ENCODE measurements around the gene FADS1.

FADS1 gene

DNA sequence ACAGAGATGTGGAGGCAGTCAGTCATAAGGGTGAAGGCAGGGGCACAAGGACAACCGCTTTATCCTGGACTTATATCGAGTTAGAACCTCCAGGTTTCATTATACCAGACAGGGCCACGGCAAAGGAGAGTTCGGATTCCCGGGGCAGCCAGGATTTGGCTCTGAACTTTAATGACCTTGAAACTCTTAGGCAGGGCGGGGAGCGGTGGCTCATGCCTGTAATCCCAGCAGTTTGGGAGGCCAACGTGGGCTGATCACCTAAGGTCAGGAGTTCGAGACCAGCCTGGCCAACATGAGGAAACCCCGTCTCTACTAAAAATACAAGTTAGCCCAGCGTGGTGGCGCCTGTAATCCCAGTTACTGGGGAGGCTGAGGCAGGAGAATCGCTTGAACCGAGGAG, 65.4 kb downstream of the FADS1 start:
- peaks cover 48% of the 10 kb centered on the region for H3K4me1 ChIP-seq (ENCODE audit: insufficient read depth, low read length)
- no peaks in the 10 kb centered on the region for H3K9me3 ChIP-seq (ENCODE audit: control insufficient read depth, insufficient read depth, low read length)
- no peaks in the 10 kb centered on the region for H3K36me3 ChIP-seq (ENCODE audit: insufficient read depth, low read length)
- H3K9ac ChIP-seq (ENCODE audit: low read depth, low read length): no peak overlapping the region

DNA sequence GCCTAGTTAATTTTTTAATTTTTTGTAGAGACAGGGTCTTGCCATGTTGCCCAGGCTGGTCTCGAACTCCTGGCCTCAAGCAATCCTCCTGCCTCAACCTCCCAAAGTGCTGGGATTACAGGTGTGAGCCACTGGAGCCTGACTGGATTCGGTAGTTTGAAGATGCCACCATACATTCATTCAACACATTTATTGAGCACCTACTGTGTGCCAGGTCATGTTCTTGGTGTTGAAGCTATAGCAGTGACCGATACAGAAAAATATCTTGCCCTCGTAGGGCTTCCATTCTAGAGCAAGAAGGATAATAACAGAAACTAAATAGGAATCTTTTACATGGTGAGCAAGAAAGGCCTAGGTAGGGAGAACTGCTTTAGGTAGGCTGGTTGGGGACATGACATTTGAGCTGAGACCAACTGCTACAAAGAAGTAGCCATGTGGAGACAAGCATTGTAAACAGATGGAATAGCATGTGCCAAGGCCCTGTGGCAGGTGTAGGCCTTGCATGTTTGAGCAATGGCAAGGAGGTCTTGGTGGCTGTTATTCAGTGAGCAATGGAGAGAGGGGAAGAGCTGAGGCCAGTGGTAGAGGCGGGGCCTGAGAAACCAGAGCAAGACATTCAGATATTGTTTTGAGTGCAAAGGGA, 66.1 kb downstream of the FADS1 start:
- H3K4me1 ChIP-seq (ENCODE audit: insufficient read depth, low read length): peaks cover 42% of the 10 kb centered on the region
- no peaks in the 10 kb centered on the region for H3K9me3 ChIP-seq (ENCODE audit: control insufficient read depth, insufficient read depth, low read length)
- H3K9ac ChIP-seq (ENCODE audit: low read depth, low read length): no peak overlapping the region
- no peaks in the 10 kb centered on the region for H3K36me3 ChIP-seq (ENCODE audit: insufficient read depth, low read length)
